SJCRH30 (cell line): ENCODE measurements around the gene C13orf46. TPM values are rescaled to one million over a fixed set of nuclear protein-coding genes. Genes with fewer than 3 reads are reported as not detected.

ENCODE experiments used
- DNase-seq, 2 experiments: peaks; one replicate each; pipeline ENCODE4 v3.0.0-alpha.2; 2015 to 2020
- H3K27ac ChIP-seq: fragments of 250-450 bp; sonication (Bioruptor Pico); 2 replicates; pipeline ENCODE4 v1.5.1; 2020; ENCODE audit warnings: mild to moderate bottlenecking, moderate library complexity
- H3K27me3 ChIP-seq: fragments of 250-450 bp; sonication (Bioruptor Pico); 2 replicates; pipeline ENCODE4 v1.5.1; 2020; ENCODE audit warnings: mild to moderate bottlenecking, moderate library complexity
- H3K36me3 ChIP-seq: fragments of 250-450 bp; sonication (Bioruptor Pico); 2 replicates; pipeline ENCODE4 v1.5.1; 2020; ENCODE audit warnings: mild to moderate bottlenecking, moderate library complexity
- H3K4me1 ChIP-seq: fragments of 250-450 bp; sonication (Bioruptor Pico); 2 replicates; pipeline ENCODE4 v1.5.1; 2020; ENCODE audit warnings: mild to moderate bottlenecking, moderate library complexity
- H3K4me3 ChIP-seq: fragments of 250-450 bp; sonication (Bioruptor Pico); 2 replicates; pipeline ENCODE4 v1.5.1; 2020; ENCODE audit warnings: mild to moderate bottlenecking, moderate library complexity
- H3K9me3 ChIP-seq: fragments of 250-450 bp; sonication (Bioruptor Pico); replicated peaks from 2 replicates; pipeline ENCODE4 v1.5.1; 2020; ENCODE audit warnings: mild to moderate bottlenecking, moderate library complexity
- total RNA-seq: library from RNA; depleted of rRNA; stranded (reverse); fragments of >200 nt; shearing (Covaris generic); gene quantifications from 2 replicates; pipeline ENCODE4 v1.2.3, GENCODE V29; 2014

C13orf46 gene
- total RNA-seq, 1 experiment from 2014 or later = 0.04 TPM

DNA sequence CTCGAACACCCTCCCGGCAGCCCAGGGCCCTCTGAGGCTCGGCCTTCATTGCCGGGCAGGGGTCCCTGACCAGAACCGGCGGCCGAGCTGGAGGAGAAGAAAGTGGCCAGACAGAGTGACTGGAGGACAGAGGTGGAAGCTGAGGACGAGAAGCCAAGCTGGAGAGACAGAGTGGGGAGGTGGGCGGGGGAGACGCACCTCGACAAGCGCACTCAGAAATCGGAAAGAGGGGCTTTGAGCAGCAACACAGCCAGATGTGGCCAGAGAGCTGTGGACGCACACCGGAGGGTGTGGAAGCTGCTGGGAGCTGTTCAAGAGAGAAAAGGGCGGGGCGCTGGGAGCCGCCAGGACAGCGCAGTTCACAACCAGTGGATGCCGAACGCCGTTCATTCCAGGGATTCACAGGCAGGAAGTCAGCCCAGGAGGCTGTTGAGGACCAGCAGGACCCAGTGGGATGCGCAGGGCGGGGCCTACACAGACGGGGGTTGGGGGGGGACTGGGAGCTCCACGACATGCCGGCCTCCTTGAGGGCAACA lies 28.2 kb upstream of the C13orf46 start:
- Histone ChIP-seq H3K9me3 (no peaks in the 10 kb centered on the region), H3K4me1 (peaks cover 5% of the 10 kb centered on the region; the same call in 1 of the 2 replicates), H3K27ac (no peak overlapping the region), H3K36me3 (no peaks in the 10 kb centered on the region), H3K4me3 (no peak overlapping the region), H3K27me3 (no peaks in the 10 kb centered on the region)
- no peak for DNase-seq

DNA sequence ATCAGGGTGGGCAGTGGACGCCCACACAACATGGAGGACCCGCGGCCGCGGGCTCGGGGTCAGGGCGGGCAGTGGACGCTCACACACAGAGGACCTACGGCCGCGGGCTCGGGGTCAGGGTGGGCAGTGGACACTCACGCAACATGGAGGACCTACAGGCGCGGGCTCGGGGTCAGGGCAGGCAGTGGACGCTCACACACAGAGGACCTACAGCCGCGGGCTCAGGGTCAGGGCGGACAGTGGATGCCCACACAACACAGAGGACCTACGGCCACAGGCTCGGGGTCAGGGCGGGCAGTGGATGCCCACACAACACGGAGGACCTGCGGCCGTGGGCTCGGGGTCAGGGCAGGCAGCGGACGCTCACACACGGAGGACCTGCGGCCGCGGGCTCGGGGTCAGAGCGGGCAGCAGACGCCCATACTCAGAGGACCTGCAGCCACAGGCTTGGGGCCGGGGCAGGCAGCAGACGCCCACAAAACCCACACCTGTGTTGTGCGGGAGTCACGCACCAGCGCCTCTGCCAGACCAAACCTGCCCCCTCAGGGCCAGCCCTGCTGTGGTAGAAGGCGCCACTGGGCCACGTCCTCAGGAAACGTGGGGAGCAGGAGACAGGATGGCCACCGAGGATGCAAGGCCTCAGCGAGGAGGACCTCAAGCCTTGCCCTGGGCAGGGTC lies 27.6 kb upstream of the C13orf46 start:
- DNase-seq = no peak
- no peaks in the 10 kb centered on the region for H3K9me3 ChIP-seq
- no peaks in the 10 kb centered on the region for H3K36me3 ChIP-seq
- H3K4me1 ChIP-seq = peaks cover 5% of the 10 kb centered on the region; the same call in 1 of the 2 replicates
- H3K27me3 ChIP-seq = no peaks in the 10 kb centered on the region
- no peak overlapping the region for H3K27ac ChIP-seq
- no peak overlapping the region for H3K4me3 ChIP-seq

- H3K27ac ChIP-seq = no peak overlapping the region
- H3K27me3 ChIP-seq = no peaks in the 10 kb centered on the region
- DNase-seq = no peak
- H3K4me1 ChIP-seq = peaks cover 5% of the 10 kb centered on the region; the same call in 1 of the 2 replicates
- H3K9me3 ChIP-seq = no peaks in the 10 kb centered on the region
- no peak overlapping the region for H3K4me3 ChIP-seq
- no peaks in the 10 kb centered on the region for H3K36me3 ChIP-seq
Measured at GRCh38 chr13:114000151-114001040, 26.5 kb upstream of the C13orf46 start.

- DNase-seq = no peak
- H3K27ac ChIP-seq = no peak overlapping the region
Measured at GRCh38 chr13:113999618-113999910, 25.7 kb upstream of the C13orf46 start.

DNA sequence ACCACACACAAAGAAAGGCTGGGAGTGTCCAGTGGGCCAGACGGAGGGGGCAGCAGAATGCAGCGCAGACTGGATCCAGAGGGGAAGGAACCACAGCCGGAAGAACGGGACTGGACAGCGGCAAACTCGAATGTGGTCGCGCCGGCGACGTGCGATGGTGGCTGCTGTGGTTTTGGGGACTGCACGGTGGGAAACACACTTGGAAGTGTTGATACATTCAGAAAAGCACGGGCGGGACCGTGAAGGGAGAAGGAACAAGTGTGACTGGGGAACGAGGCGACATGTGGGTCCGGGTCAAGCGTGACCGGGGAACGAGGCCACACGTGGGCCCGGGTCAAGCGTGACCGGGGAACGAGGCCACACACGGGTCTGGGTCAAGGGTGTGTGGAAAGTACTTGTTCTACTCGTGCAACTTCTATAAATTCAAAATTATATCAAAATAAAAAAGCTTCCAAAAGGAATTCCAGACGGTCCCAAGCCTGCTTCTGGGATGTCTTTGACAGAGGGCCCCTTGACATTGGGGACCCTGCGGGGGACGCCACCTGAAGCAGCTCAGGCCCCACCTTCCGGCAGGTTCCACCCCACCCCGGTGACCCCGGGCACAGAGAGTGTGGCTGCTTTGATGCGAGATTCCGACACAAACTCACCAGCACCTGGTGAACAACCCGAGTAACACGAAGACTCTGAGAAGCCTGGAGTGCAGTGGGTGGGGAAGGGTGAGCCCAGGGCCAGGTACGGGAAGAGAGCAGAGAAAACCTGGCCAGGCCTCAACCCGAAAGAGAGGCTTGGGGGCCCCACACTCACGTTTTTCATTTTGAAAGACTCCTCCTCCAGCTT lies 25.1 kb upstream of the C13orf46 start:
- no peak for DNase-seq
- Histone ChIP-seq H3K9me3 (no peaks in the 10 kb centered on the region), H3K4me3 (no peak overlapping the region), H3K27me3 (no peaks in the 10 kb centered on the region), H3K4me1 (peaks cover 5% of the 10 kb centered on the region; the same call in 1 of the 2 replicates), H3K27ac (no peak overlapping the region), H3K36me3 (no peaks in the 10 kb centered on the region; the same call in 1 of the 2 replicates)

More at GRCh38 chr13:113999618-113999910, 25.7 kb upstream of the C13orf46 start:
- Histone ChIP-seq H3K4me3 (no peak overlapping the region), H3K27me3 (no peaks in the 10 kb centered on the region), H3K4me1 (peaks cover 5% of the 10 kb centered on the region; the same call in 1 of the 2 replicates), H3K9me3 (no peaks in the 10 kb centered on the region), H3K36me3 (no peaks in the 10 kb centered on the region)

DNA sequence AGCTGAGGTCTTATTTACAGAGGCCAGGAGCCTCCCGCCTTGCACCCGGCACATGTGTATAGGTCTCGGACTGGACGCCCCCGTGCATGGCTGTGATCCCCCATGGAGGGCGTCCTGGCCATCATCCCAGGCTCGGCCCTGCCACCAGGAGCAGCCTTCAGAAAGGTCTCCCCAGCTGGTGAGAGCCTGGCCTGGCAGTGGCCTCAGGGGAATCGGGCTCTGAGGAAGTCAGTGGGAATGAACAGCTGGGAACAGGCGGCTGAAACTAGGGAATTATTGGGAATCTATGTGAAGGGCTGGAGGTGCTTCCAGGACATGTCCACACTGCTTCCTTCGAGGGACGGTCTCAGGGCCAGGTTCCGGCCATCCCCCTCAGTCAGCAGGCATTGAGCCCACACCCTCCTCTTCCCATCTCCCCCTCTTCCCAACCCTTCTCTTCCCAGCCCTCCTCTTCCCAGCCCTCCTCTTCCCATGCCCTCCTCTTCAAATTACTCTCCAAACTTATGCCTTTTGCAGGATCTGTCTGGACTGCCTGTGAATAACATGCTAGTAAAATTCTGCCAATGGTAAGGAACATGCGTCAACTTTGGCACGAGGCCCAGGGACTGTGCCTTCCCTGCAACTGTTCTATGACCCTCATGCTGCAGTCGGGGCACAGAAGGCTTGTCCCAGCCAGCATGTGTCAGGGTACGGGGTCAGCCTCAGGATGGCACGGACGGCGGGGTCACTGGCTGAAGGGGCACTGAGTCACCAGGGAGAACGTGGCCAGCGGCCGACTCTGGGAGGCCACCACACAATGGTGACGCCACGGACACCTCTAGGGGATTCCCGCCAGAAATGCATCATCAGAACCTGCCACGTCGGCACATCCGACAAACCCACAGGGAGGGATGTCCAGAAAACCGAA lies 24.2 kb upstream of the C13orf46 start:
- DNase-seq = peak; percentile 64 to 68
- H3K4me1 ChIP-seq = peaks cover 5% of the 10 kb centered on the region; the same call in 1 of the 2 replicates
- H3K9me3 ChIP-seq = no peaks in the 10 kb centered on the region
- no peaks in the 10 kb centered on the region for H3K27me3 ChIP-seq
- H3K4me3 ChIP-seq = no peak overlapping the region
- no peak overlapping the region for H3K27ac ChIP-seq
- H3K36me3 ChIP-seq = no peaks in the 10 kb centered on the region; the same call in 1 of the 2 replicates

GRCh38 chr13:113996912-113997745 lies 23.3 kb upstream of the C13orf46 start:
- Histone ChIP-seq H3K9me3 (no peaks in the 10 kb centered on the region), H3K27ac (no peak overlapping the region), H3K36me3 (no peaks in the 10 kb centered on the region; the same call in 1 of the 2 replicates), H3K4me3 (no peak overlapping the region), H3K27me3 (no peaks in the 10 kb centered on the region), H3K4me1 (peaks cover 7% of the 10 kb centered on the region; the same call in 1 of the 2 replicates)
- DNase-seq = no peak

DNA sequence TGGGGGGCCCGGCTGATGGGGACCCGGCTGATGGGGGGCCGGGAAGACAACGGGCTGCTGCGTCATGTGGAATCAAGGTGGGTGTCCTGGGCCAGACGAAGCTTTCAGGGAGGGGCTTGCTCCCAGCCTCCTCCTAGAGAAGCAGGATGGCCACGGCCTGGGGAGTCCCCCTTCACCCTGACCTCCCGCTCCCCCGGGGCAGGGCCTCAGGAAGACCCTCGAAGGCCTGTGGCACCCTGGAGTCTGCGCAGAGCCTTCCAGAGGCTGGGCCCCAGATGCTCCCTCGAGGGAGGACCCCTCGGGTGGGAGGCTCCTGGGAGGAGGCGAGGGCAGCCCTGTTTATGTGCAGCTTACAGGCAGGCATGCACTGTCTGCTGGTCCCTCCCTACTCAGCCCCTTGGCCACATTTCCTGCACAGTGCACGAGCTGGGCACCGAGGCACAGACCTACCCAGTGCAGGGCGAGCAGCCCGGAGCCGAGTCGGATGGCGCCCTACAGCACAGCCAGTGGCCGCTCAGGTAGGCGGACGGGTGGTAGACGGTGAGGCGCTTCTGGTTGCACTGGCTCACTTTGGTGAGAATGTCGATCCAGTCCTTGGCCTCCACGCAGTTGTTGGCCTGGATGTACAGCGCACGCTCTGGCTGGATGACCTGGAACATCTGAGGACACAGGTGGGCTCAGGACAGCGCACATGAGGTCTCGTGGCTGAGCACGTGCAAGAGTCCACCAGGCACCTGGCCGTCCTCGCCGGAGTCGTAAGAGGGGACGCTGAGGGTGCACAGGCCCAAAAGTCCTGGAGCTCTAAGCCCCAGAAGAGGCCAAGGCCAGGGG lies 22.4 kb upstream of the C13orf46 start:
- H3K27ac ChIP-seq = no peak overlapping the region
- H3K4me3 ChIP-seq = no peak overlapping the region
- no peaks in the 10 kb centered on the region; the same call in 1 of the 2 replicates for H3K36me3 ChIP-seq
- H3K27me3 ChIP-seq = no peaks in the 10 kb centered on the region
- no peak for DNase-seq
- no peaks in the 10 kb centered on the region for H3K9me3 ChIP-seq
- H3K4me1 ChIP-seq = peaks cover 14% of the 10 kb centered on the region

GRCh38 chr13:113995051-113995601 lies 21.2 kb upstream of the C13orf46 start:
- DNase-seq = no peak

DNA sequence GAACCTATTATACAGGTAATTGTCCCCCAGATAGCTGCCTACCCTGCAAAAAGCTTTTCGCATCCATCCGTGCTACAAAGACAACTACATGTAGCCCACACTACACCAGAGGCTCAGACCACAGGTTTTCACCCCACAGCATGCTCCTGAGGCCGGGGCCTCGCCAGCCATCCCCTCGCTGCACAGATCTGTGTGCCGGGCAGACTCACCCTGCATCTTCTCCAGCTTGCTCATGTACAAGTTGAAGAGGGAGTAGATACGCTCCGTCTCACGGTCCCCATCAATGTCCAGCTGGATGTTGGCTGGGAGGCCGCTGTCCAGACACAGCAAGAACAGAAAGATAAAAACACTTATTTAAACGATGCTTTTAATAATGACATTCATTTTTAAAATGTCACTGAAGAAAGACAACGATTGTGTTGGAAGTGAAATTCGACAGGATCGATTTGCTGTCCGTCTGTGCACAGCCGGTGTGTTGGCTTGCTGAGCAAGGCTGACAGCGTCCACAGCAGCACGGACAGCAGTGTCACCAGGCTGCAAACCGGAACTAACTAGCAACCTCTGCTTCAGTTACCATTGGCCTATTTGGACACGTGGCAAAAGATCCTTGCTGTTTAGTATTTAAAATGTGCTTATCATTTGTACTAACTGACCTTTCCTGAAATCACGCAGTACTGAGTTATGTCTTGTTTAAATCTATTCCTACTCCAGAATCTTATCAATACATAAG lies 18.6 kb upstream of the C13orf46 start:
- Histone ChIP-seq H3K27me3 (no peaks in the 10 kb centered on the region), H3K9me3 (no peaks in the 10 kb centered on the region), H3K4me1 (peaks cover 13% of the 10 kb centered on the region), H3K36me3 (peaks cover 9% of the 10 kb centered on the region; the same call in 1 of the 2 replicates), H3K4me3 (no peak overlapping the region), H3K27ac (no peak overlapping the region)
- no peak for DNase-seq

More at GRCh38 chr13:113995051-113995601, 21.2 kb upstream of the C13orf46 start:
- no peak overlapping the region for H3K4me3 ChIP-seq
- H3K9me3 ChIP-seq = no peaks in the 10 kb centered on the region
- no peaks in the 10 kb centered on the region for H3K27me3 ChIP-seq
- H3K36me3 ChIP-seq = peaks cover 5% of the 10 kb centered on the region; the same call in 1 of the 2 replicates
- H3K4me1 ChIP-seq = peaks cover 18% of the 10 kb centered on the region
- no peak overlapping the region for H3K27ac ChIP-seq

- Histone ChIP-seq H3K27me3 (no peaks in the 10 kb centered on the region), H3K36me3 (peaks cover 9% of the 10 kb centered on the region; the same call in 1 of the 2 replicates), H3K9me3 (no peaks in the 10 kb centered on the region), H3K27ac (peak overlapping the region; percentile 55), H3K4me3 (no peak overlapping the region), H3K4me1 (peaks cover 13% of the 10 kb centered on the region)
- DNase-seq = no peak
Measured at GRCh38 chr13:113991676-113992179, 17.9 kb upstream of the C13orf46 start.
